Endodermal cell (in vitro differentiated cells): ENCODE data around the gene GDAP1L1. TPM values are rescaled to one million over a fixed set of nuclear protein-coding genes. Genes with fewer than 3 reads are reported as not detected.

Experiments used
- DNase-seq: peaks from one replicate; pipeline ENCODE4 v3.0.0-alpha.2; 2017
- H3K27ac ChIP-seq: 2 replicates; pipeline ENCODE4 v1.5.1; 2013; ENCODE audit warnings: mild to moderate bottlenecking, low read depth, low read length, moderate library complexity
- H3K27me3 ChIP-seq: 2 replicates; pipeline ENCODE4 v1.6.1; 2013; ENCODE audit warnings: mild to moderate bottlenecking, low read length, moderate library complexity; ENCODE audit not compliant: insufficient read depth, control insufficient read depth, poor library complexity, severe bottlenecking
- H3K36me3 ChIP-seq: 2 replicates; pipeline ENCODE4 v1.7.0; 2013; ENCODE audit warnings: mild to moderate bottlenecking, low read length, moderate library complexity; ENCODE audit not compliant: control insufficient read depth, insufficient read depth
- H3K4me1 ChIP-seq: one replicate; pipeline ENCODE4 v1.7.0; 2013; ENCODE audit warnings: low read length; ENCODE audit not compliant: control insufficient read depth, insufficient read depth
- H3K4me3 ChIP-seq: 2 replicates; pipeline ENCODE4 v1.5.1; 2013; ENCODE audit warnings: mild to moderate bottlenecking, low read length, moderate library complexity
- H3K9ac ChIP-seq: 2 replicates; pipeline ENCODE4 v1.6.1; 2013; ENCODE audit warnings: mild to moderate bottlenecking, low read length, moderate library complexity; ENCODE audit not compliant: poor library complexity, severe bottlenecking; ENCODE audit errors: extremely low read depth
- H3K9me3 ChIP-seq: 2 replicates; pipeline ENCODE4 v1.6.1; 2013; ENCODE audit warnings: mild to moderate bottlenecking, low read length, moderate library complexity; ENCODE audit not compliant: control insufficient read depth
- H3K27ac Mint-ChIP-seq: 2 replicates; pipeline ENCODE4 v1.8.0; 2020; ENCODE audit warnings: mixed read lengths
- H3K27me3 Mint-ChIP-seq: 2 replicates; pipeline ENCODE4 v1.8.0; 2021; ENCODE audit warnings: mild to moderate bottlenecking, mixed read lengths; ENCODE audit not compliant: insufficient read depth
- H3K36me3 Mint-ChIP-seq: 2 replicates; pipeline ENCODE4 v1.8.0; 2020; ENCODE audit warnings: low read depth, mixed read lengths
- H3K4me1 Mint-ChIP-seq: 2 replicates; pipeline ENCODE4 v1.8.0; 2020; ENCODE audit warnings: mixed read lengths
- H3K4me3 Mint-ChIP-seq: 2 replicates; pipeline ENCODE4 v1.8.0; 2020; ENCODE audit warnings: mild to moderate bottlenecking, moderate library complexity, mixed read lengths
- H3K9me3 Mint-ChIP-seq: 2 replicates; pipeline ENCODE4 v1.8.0; 2020; ENCODE audit warnings: mild to moderate bottlenecking, mixed read lengths
- WGBS, 2 experiments: methylation state at CpG; one replicate each; pipeline versions ENCODE4 v1.1.5 to v1.1.7; 2013; ENCODE audit warnings: missing lambda C conversion rate in 2 of 2, mixed read lengths in 1 of 2; ENCODE audit not compliant: insufficient coverage in 1 of 2, insufficient read length in 1 of 2; 5-methylcytosine and 5-hydroxymethylcytosine counted together
- total RNA-seq, 2 donors: library from RNA; stranded (reverse); fragmentation: NEBNext Ultra II Directional in 1 of 2; extraction: Animal tissue kit (Norgen Biotek cat#: 25700) in 1 of 2; gene quantifications; 2 replicates in 1 of 2; 3 replicates in 1 of 2; pipeline ENCODE4 v1.2.1, GENCODE V29; 2021
- TF ChIP-seq, protein P1 (sequence below): fragments of 200-600 bp; sonication (generic); conservative IDR thresholded peaks from 2 replicates; pipeline ENCODE4 v1.5.0; 2021; ENCODE audit warnings: antibody characterized with exemption, mild to moderate bottlenecking

The GDAP1L1 gene
- total RNA-seq, 2 donors from 2014 or later = 1.9 TPM; not detected in 1

DNA sequence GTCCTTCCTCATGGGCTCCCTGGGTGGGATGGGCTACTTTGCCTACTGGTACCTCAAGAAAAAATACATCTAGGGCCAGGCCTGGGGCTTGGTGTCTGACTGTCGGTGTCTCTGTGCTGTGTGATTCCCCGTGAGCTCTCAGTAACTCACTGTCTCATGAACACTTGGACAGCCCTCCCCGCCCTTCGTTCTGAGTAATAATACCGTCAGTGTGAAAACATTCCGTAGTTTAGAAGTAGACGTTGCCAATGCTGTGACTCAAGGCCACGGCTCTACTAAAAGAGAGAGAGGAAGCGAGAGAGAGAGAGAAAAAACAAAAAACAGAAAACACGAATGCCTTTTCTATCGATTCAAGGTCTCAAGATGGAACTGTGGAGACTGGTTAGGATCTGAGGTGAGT lies 32.1 kb downstream of the GDAP1L1 start:
- no peaks in the 10 kb centered on the region for H3K27me3 ChIP-seq
- no peaks in the 10 kb centered on the region for H3K36me3 Mint-ChIP-seq
- TF ChIP-seq, protein P1, sequence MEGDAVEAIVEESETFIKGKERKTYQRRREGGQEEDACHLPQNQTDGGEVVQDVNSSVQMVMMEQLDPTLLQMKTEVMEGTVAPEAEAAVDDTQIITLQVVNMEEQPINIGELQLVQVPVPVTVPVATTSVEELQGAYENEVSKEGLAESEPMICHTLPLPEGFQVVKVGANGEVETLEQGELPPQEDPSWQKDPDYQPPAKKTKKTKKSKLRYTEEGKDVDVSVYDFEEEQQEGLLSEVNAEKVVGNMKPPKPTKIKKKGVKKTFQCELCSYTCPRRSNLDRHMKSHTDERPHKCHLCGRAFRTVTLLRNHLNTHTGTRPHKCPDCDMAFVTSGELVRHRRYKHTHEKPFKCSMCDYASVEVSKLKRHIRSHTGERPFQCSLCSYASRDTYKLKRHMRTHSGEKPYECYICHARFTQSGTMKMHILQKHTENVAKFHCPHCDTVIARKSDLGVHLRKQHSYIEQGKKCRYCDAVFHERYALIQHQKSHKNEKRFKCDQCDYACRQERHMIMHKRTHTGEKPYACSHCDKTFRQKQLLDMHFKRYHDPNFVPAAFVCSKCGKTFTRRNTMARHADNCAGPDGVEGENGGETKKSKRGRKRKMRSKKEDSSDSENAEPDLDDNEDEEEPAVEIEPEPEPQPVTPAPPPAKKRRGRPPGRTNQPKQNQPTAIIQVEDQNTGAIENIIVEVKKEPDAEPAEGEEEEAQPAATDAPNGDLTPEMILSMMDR = no peak
- H3K4me1 Mint-ChIP-seq = no peaks in the 10 kb centered on the region
- H3K9me3 ChIP-seq = no peaks in the 10 kb centered on the region
- H3K27me3 Mint-ChIP-seq = peaks cover 7% of the 10 kb centered on the region
- WGBS, 2 experiments = 92 to 94% methylated on average over 11 of the region's 11 CpGs
- H3K4me3 ChIP-seq = no peak overlapping the region
- no peaks in the 10 kb centered on the region for H3K36me3 ChIP-seq
- no peak overlapping the region for H3K4me3 Mint-ChIP-seq
- no peak overlapping the region for H3K27ac ChIP-seq
- H3K27ac Mint-ChIP-seq = no peak overlapping the region
- DNase-seq = no peak
- no peaks in the 10 kb centered on the region for H3K9me3 Mint-ChIP-seq
- no peaks in the 10 kb centered on the region for H3K4me1 ChIP-seq
- no peak overlapping the region for H3K9ac ChIP-seq

DNA sequence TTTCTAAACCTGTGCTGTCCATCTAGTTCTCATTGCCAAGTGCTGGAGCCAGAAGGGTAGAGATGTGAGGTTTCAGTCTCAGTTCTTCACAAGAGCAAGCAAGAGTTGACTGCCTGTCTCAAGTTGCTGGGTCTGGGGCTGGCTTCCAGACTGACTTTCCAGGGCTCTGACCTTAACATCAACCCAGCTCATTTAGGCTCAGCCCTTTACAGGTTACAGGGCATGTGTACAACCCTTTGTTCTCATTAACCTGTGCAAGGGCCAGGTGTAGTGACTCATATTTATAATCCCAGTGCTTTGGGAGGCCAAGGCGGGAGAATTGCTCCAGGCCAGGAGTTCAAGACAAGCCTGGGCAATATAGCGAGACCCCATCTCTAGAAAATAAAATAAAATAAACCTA lies 33.3 kb downstream of the GDAP1L1 start:
- Histone ChIP-seq H3K36me3 (no peaks in the 10 kb centered on the region), H3K27ac (no peak overlapping the region), H3K4me3 (no peak overlapping the region), H3K9ac (no peak overlapping the region), H3K4me1 (no peaks in the 10 kb centered on the region), H3K9me3 (no peaks in the 10 kb centered on the region), H3K27me3 (no peaks in the 10 kb centered on the region)
- 80 to 88% methylated on average over 1 of the region's 2 CpGs for WGBS, 2 experiments
- Mint-ChIP-seq H3K36me3 (no peaks in the 10 kb centered on the region), H3K4me3 (no peak overlapping the region), H3K4me1 (no peaks in the 10 kb centered on the region), H3K9me3 (no peaks in the 10 kb centered on the region), H3K27ac (no peak overlapping the region), H3K27me3 (peaks cover 7% of the 10 kb centered on the region)
- TF ChIP-seq, protein P1 = no peak
- DNase-seq = no peak

DNA sequence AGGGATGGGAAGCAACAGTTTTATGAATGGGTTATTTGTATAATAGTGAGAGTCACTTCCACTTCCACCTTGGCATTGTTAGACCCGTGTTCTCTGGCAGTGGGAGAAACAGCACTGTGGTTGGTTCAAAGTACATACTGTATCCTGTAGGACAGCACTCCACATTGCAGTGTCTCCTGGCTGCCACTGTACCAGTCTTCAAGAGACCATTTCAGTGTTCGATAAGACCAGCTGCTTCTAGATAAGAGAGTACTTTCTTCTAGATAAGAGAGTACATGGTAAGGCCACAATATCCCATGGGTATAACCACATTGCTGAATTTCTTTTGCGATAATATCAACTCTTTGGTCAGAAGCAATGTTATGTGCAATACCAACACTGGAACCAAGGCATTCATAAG lies 35.1 kb downstream of the GDAP1L1 start:
- Mint-ChIP-seq H3K4me3 (no peak overlapping the region), H3K36me3 (no peaks in the 10 kb centered on the region), H3K27ac (no peak overlapping the region), H3K9me3 (no peaks in the 10 kb centered on the region), H3K27me3 (peaks cover 13% of the 10 kb centered on the region), H3K4me1 (no peaks in the 10 kb centered on the region)
- H3K4me1 ChIP-seq = no peaks in the 10 kb centered on the region
- no peak overlapping the region for H3K4me3 ChIP-seq
- DNase-seq = no peak
- no peaks in the 10 kb centered on the region for H3K27me3 ChIP-seq
- no peaks in the 10 kb centered on the region for H3K36me3 ChIP-seq
- TF ChIP-seq, protein P1 = no peak
- WGBS, 2 experiments = 91 to 94% methylated on average over 2 to 3 of the region's 3 CpGs
- peaks cover 2% of the 10 kb centered on the region for H3K9me3 ChIP-seq
- H3K27ac ChIP-seq = no peak overlapping the region
- no peak overlapping the region for H3K9ac ChIP-seq
